ENCODE data around the gene PRDX2.

DNA sequence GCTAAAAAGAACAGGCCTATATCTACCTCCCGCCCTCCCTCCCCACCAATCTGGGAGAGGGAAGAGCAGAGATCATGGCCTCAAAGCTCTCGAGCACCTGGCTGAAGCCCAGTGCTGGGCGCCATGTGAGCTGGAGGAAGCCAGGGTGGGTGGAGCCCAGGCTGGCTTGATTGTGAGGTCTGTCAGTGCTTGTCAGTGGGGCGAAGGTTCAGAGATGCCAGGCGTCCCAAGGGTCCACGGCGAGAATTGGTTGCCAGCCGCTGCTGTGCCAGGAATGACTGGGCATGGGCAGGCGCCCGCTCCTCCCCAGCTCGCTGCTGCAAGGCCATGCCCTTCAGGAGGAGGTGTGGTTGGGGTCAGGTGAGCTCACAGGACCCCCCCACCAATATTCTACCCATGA, 38.5 kb downstream of the PRDX2 start:
- TF ChIP-seq TEAD4 (IDR thresholded peaks at IDR 0.05; ENCODE audit: borderline replicate concordance, insufficient read depth) = no peak
- TF ChIP-seq, protein P1, sequence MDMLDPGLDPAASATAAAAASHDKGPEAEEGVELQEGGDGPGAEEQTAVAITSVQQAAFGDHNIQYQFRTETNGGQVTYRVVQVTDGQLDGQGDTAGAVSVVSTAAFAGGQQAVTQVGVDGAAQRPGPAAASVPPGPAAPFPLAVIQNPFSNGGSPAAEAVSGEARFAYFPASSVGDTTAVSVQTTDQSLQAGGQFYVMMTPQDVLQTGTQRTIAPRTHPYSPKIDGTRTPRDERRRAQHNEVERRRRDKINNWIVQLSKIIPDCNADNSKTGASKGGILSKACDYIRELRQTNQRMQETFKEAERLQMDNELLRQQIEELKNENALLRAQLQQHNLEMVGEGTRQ (IDR thresholded peaks at IDR 0.05; ENCODE audit: borderline replicate concordance, low read depth, low read length) = no peak
- TF ChIP-seq EP300 (IDR thresholded peaks at IDR 0.05; ENCODE audit: borderline replicate concordance in 1 of 2, low read depth in 1 of 2, low read length in 1 of 2) = no peak
- no peak for TF ChIP-seq POLR2AphosphoS5 (IDR thresholded peaks at IDR 0.05; ENCODE audit: low read depth, low read length)
- TF ChIP-seq YY1 (IDR thresholded peaks at IDR 0.05; ENCODE audit: low read depth) = no peak
- TF ChIP-seq, protein P2, sequence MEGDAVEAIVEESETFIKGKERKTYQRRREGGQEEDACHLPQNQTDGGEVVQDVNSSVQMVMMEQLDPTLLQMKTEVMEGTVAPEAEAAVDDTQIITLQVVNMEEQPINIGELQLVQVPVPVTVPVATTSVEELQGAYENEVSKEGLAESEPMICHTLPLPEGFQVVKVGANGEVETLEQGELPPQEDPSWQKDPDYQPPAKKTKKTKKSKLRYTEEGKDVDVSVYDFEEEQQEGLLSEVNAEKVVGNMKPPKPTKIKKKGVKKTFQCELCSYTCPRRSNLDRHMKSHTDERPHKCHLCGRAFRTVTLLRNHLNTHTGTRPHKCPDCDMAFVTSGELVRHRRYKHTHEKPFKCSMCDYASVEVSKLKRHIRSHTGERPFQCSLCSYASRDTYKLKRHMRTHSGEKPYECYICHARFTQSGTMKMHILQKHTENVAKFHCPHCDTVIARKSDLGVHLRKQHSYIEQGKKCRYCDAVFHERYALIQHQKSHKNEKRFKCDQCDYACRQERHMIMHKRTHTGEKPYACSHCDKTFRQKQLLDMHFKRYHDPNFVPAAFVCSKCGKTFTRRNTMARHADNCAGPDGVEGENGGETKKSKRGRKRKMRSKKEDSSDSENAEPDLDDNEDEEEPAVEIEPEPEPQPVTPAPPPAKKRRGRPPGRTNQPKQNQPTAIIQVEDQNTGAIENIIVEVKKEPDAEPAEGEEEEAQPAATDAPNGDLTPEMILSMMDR (IDR thresholded peaks at IDR 0.05) = no peak
- TF ChIP-seq, protein P3, sequence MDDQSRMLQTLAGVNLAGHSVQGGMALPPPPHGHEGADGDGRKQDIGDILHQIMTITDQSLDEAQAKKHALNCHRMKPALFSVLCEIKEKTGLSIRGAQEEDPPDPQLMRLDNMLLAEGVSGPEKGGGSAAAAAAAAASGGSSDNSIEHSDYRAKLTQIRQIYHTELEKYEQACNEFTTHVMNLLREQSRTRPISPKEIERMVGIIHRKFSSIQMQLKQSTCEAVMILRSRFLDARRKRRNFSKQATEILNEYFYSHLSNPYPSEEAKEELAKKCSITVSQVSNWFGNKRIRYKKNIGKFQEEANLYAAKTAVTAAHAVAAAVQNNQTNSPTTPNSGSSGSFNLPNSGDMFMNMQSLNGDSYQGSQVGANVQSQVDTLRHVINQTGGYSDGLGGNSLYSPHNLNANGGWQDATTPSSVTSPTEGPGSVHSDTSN (IDR thresholded peaks at IDR 0.05) = no peak
